SK-MEL-5 (cell line): Measurements from ENCODE around the gene TFG. TPM values are rescaled to one million over a fixed set of nuclear protein-coding genes. Genes with fewer than 3 reads are reported as not detected.
"Not testable (repeated sequence)": the region's sequence is repeated elsewhere in the genome, so short reads cannot be mapped to it uniquely, and the experiment has no call there.

Source experiments
- DNase-seq: peaks from one replicate; pipeline ENCODE4 v3.0.0-alpha.2; 2016; ENCODE audit warnings: low read depth, low spot score
- in situ Hi-C: cut with HindIII; loops from 2 replicates; pipeline ENCODE4 v1.10.0; 2016; ENCODE audit warnings: low sequenced_read_pairs, high pct_unique_total_duplicates, low pct_unique_long_range_greater_than_20kb
- polyA plus RNA-seq, 2 experiments: library from polyadenylated mRNA; depleted of rRNA; stranded (reverse); fragments of >200 nt; gene quantifications; 2 replicates each; pipeline ENCODE4 v1.2.3, GENCODE V29; 2015
- total RNA-seq: library from RNA; depleted of rRNA; stranded (reverse); fragments of >200 nt; shearing (Covaris generic); gene quantifications from 2 replicates; pipeline ENCODE4 v1.2.3, GENCODE V29; 2014; rRNA removed

Gene TFG
- total RNA-seq, result 79.0 and 95.6 TPM in 2 replicates
- 174 and 228 TPM in 2 replicates for polyA plus RNA-seq (2015; cell fraction: cytosol; rRNA removed)
- polyA plus RNA-seq (2015; cell fraction: nucleus; rRNA removed), result 135 and 146 TPM in 2 replicates

GRCh38 chr3:100708989-100709841, at the start of gene TFG:
TFG (plus strand) TSS chr3:100709494; CDS start chr3:100713686, 4,192 bp downstream.
- in situ Hi-C loops, result no loop called here
- DNase-seq, result peak; percentile 99

DNA sequence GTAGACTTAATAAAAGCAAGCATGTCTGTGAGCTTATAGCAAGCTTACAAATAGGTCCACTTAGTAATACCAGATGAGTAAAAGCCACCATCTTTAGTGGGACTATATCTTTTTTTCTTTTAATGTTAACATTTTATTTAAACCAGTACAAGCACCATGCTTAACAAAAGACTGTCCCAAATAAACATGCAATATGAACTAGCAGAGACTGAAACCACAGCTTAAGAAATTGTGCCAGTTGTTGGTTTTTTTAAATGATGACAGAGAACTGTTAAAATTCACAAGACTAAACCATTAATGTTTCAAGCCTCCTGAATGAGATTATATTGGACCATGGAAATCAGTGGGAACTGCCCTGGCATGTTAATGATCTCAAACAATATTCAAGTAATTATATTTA, 48.0 kb upstream of the TFG start:
- in situ Hi-C loops, DNase-seq: not testable (repeated sequence)

DNA sequence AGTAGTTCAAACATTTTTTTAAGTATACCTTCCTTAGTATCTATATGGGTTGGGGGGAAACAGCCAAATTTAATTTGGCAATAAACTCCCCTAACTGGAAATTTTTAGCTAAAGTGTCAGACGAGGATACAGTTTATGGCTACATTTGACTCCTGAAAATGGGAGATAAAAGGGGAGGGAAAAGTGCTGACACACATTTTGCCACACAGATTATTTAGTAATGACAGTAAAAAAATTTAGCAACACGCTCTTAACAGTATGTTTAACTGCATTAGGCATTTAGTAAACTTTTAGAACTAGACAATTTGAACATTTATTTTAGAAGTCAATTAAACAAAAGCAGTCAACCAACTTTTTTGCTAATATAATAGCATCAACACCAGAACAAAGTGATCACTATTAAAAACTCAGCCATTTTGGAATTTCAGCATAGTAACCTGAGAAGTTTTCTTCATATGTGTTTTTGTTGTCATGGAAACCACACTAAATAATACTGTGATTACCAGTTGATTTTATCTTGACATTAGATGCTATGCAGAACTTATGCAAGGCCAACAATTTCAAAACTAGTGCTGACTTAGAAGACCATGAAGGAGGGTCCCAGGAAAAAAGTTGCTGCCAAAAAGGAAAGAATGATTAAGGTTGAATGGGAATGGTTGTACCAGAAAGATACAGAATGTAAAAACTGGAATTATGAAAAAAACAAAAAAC, 47.0 kb upstream of the TFG start:
- no peak for DNase-seq
- in situ Hi-C loops, result no loop called here

DNA sequence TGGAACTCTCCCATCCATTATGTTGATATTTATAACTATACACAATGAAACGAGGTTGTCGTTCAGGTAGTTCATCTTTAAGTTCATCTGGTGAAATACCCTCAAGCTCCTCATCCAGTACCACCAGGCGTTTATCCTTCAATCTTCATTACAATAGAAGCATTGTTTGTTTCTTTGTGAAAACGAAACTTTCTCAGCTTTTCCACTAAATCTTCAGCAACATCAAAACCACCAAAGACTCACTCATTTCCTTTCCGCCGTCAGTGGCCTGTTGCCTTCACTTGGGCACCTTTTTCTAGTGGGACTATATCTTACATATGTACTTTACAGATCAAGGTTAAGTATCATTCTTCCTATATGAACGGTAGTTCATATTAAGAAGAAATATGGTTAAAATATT, 44.1 kb upstream of the TFG start:
- peak; percentile 65 for DNase-seq
- in situ Hi-C loops, result no loop called here

GRCh38 chr3:100666699-100667098, 42.6 kb upstream of the TFG start:
- in situ Hi-C loops, DNase-seq: not testable (repeated sequence)

- in situ Hi-C loops, result not testable (repeated sequence)
Measured at GRCh38 chr3:100667316-100667715, 42.0 kb upstream of the TFG start.

DNA sequence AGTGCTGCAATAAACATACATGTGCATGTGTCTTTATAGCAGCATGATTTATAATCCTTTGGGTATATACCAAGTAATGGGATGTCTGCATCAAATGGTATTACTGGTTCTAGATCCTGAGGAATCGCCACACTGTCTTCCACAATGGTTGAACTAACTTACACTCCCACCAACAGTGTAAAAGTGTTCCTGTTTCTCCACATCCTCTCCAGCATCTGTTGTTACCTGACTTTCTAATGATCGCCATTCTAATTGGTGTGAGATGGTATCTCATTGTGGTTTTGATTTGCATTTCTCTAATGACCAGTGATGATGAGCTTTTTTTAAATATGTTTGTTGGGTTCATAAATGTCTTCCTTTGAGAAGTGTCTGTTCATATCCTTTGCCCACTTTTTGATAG, 38.3 kb upstream of the TFG start:
- in situ Hi-C loops, DNase-seq: not testable (repeated sequence)

More at GRCh38 chr3:100667316-100667715, 42.0 kb upstream of the TFG start:
- not testable (repeated sequence) for DNase-seq

DNA sequence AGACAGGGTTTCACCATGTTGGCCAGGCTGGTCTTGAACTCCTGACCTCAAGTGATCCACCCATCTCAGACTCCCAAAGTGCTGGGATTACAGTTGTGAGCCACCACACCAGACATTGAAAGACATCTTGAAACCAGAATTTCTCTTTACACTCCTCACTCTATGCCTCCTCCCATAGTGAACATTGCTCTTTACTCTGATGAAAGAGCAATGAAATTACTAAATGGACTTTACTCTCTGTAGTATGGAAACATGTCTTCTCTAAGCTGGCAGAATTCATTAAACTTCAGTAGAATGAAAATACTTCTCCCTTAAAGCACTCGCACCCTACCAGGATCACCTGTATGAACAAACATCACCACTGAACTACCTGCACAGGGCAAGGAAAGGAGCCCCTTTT, 27.8 kb upstream of the TFG start:
- no peak for DNase-seq
- in situ Hi-C loops, result no loop called here

- DNase-seq, result no peak
- in situ Hi-C loops, result no loop called here
Measured at GRCh38 chr3:100682056-100682853, 27.0 kb upstream of the TFG start.

GRCh38 chr3:100682854-100683760, 26.2 kb upstream of the TFG start:
- in situ Hi-C loops, result no loop called here

GRCh38 chr3:100693225-100693624, 16.1 kb upstream of the TFG start:
- no peak for DNase-seq
- in situ Hi-C loops, result no loop called here

More at GRCh38 chr3:100682854-100683760, 26.2 kb upstream of the TFG start:
- no peak for DNase-seq

DNA sequence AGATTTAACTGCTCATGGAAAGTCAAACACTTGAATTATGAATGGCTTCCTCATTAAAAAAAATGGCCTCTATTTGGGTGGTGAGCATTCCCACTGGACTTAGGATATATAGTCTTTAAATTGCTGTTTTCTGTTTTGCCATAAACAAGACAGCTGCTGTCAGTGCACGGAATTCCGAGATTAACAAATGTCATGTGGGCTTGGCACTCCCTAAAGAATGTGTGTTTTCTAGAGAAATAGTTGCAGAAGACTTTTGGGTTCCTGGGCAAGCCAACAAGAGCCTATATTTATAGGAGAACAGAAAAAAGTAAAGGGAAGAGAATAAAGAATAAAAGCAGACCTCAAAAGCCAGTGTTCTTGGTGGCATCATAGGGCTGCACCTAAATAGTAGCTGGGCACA, 13.6 kb upstream of the TFG start:
- in situ Hi-C loops, result no loop called here
- DNase-seq, result peak; percentile 31

DNA sequence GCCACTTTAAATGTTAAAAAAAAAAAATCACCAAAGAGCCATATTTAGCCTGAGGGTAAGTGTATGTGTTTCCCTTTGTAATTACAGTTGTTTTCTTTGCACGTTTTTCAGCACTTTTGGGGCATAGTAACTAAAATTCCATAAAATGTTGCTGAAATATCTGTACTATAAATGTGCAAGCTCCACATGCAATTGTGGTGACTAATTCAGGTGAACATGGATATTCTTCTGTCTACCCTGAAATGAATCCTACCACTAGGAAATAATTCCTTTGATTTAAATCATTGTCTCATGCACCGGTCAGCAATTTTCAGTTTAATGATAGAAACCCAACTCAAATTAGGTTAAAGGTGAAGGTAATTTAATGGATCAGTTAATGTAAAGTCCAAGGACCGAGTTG, 13.1 kb upstream of the TFG start:
- no peak for DNase-seq
- in situ Hi-C loops, result no loop called here

DNA sequence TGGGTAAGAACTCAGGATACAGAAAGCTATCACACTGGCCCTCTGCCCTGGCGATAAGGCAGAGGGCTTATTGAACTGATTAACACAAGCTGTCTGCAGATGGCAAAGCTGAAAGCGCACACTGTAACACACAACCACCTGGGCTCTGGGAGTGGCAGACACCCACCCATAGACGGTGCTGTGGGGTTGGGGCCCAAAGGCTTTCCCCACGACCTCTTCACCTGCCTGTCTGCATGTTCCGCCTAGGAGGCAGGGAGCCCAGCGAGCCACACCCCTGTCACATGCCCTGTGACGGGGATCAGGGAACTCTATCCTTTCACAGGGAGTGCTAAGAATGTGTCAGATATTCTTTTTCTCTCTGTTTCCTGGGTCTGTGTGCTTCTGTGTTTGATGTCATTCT, 12.1 kb upstream of the TFG start:
- no peak for DNase-seq
- in situ Hi-C loops, result no loop called here

GRCh38 chr3:100697723-100698285, 11.5 kb upstream of the TFG start:
- no peak for DNase-seq
- in situ Hi-C loops, result no loop called here

DNA sequence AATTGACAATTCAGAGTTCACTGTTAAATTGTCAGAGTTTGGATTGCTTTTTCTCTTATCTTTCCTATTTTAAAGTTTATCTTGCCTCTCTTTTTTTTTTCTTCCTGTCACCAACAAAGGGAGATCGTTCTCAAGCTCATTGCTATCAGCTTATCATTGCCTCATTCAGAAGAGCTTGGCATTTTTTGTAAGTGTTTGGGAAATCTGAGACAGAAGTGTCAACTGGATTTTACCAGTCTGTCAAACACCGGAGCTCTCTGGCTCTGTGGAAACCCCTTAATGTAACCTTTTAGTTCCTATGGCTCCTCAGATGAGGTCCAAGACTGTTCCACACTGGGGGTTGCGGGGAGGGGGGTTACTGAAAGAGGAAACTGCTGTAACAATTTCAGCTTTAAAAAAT, 10.6 kb upstream of the TFG start:
- in situ Hi-C loops, result no loop called here
- DNase-seq, result no peak

- DNase-seq, result no peak
- in situ Hi-C loops, result no loop called here
Measured at GRCh38 chr3:100700708-100701107, 8.6 kb upstream of the TFG start.
